KMS-11 (cell line): ENCODE data around the gene NTN3.
A peak's percentile ranks its signal among the peaks of the same experiment; 100 is the strongest.

Experiments
- H2AFZ ChIP-seq: fragments of 200-600 bp; sonication (generic); 2 replicates; pipeline ENCODE4 v1.6.1; 2016; ENCODE audit warnings: antibody characterized with exemption, mixed run types, low read depth
- H3K27ac ChIP-seq: fragments of 200-600 bp; sonication (generic); 2 replicates; pipeline ENCODE4 v1.6.1; 2016; ENCODE audit warnings: mild to moderate bottlenecking, mixed run types
- H3K27me3 ChIP-seq: fragments of 200-600 bp; sonication (generic); 2 replicates; pipeline ENCODE4 v1.6.1; 2017; ENCODE audit warnings: mild to moderate bottlenecking, low read depth, mixed run types, moderate library complexity; ENCODE audit not compliant: insufficient read depth
- H3K36me3 ChIP-seq: fragments of 200-600 bp; sonication (generic); 2 replicates; pipeline ENCODE4 v1.6.1; 2017; ENCODE audit warnings: mild to moderate bottlenecking, mixed run types; ENCODE audit not compliant: insufficient read depth
- H3K4me1 ChIP-seq: fragments of 200-600 bp; sonication (generic); 2 replicates; pipeline ENCODE4 v1.6.1; 2016; ENCODE audit warnings: mild to moderate bottlenecking, low read depth, mixed run types; ENCODE audit not compliant: poor library complexity, severe bottlenecking
- H3K4me2 ChIP-seq: fragments of 200-600 bp; sonication (generic); 2 replicates; pipeline ENCODE4 v1.7.0; 2016; ENCODE audit warnings: mild to moderate bottlenecking, mixed run types
- H3K4me3 ChIP-seq: fragments of 200-600 bp; sonication (generic); IDR thresholded peaks from 2 replicates; pipeline ENCODE4 v1.6.1; 2017; ENCODE audit warnings: low read depth, low read length, mixed read lengths; ENCODE audit not compliant: insufficient read depth
- H3K79me2 ChIP-seq: fragments of 200-600 bp; sonication (generic); 2 replicates; pipeline ENCODE4 v1.6.1; 2016; ENCODE audit warnings: low read depth, mixed run types; ENCODE audit not compliant: insufficient read depth
- H3K9ac ChIP-seq: fragments of 200-600 bp; sonication (generic); 2 replicates; pipeline ENCODE4 v1.6.1; 2016; ENCODE audit warnings: mild to moderate bottlenecking, mixed run types
- H4K20me1 ChIP-seq: fragments of 200-600 bp; sonication (generic); 2 replicates; pipeline ENCODE4 v1.6.1; 2016; ENCODE audit warnings: mild to moderate bottlenecking, mixed run types; ENCODE audit not compliant: insufficient read depth
- CTCF ChIP-seq: fragments of 200-600 bp; sonication (generic); conservative IDR thresholded peaks from 2 replicates; pipeline ENCODE4 v1.6.1; 2017; ENCODE audit warnings: low read depth, mild to moderate bottlenecking, antibody characterized with exemption, low read length, moderate library complexity, mixed read lengths

NTN3 gene

GRCh38 chr16:2428784-2429033, 42.4 kb upstream of the NTN3 start:
- Histone ChIP-seq H2AFZ (peak overlapping the region; percentile 98), H3K79me2 (peaks cover 22% of the 10 kb centered on the region), H3K4me3 (no peak overlapping the region), H3K4me2 (peak overlapping the region; percentile 93), H3K27ac (0 out of 2 replicates have a peak overlapping the region, but pooled peaks have one; percentile 19), H3K27me3 (no peaks in the 10 kb centered on the region), H3K36me3 (peaks cover 12% of the 10 kb centered on the region; the same call in 1 of the 2 replicates), H3K4me1 (peaks cover 17% of the 10 kb centered on the region), H3K9ac (peak overlapping the region; percentile 69), H4K20me1 (no peaks in the 10 kb centered on the region)
- TF ChIP-seq CTCF, result no peak

DNA sequence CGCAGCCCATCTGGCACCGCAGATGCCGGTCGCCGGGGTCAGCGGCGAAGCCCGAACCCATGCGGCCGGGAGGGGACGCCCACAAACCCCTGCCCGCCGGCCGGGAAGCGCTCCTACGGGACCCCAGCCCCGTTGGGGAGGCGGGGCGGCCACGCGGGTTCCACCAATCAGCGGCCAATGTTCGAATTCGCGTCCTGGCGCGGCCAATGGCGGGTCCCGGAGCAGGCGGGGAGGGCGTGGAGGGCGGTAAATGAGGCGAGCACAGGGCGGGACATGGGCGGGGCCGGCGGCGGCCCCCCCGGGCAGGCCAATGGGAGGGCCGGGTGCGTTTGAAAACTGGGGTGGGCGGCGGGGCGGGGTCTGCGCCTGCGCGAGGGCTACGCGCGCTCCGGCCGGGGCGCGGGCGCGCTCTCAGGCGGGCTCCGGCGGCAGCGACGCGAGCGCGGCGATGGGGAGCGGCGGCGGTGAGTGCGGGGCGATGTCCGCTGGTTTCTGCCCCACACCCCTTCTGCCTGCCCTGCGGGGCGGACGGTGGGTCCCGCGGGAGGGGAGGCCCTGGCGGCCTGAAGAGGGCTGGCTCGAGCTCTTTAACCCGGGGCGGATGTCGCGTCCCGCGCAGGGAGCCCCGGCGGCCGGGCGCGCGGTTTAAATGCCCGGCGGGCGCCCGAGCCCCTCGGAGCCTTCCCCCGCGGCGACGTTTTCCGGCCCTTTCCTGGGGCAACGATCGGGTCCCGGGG, 41.9 kb upstream of the NTN3 start, which contains the start of gene CCNF:
TSS of gene CCNF (plus strand) at position 414 of the 737 bp plus-strand sequence. CDS start at position 449, 35 bp downstream.
- Histone ChIP-seq H3K79me2 (peaks cover 22% of the 10 kb centered on the region), H3K36me3 (peaks cover 15% of the 10 kb centered on the region; the same call in 1 of the 2 replicates), H3K4me3 (peak within 1 kb of the TSS; percentile 41), H3K9ac (peak within 1 kb of the TSS; percentile 69), H3K4me2 (peak within 1 kb of the TSS; percentile 98), H3K27me3 (no peaks in the 10 kb centered on the region), H3K4me1 (peaks cover 17% of the 10 kb centered on the region), H3K27ac (0 out of 2 replicates have a peak within 1 kb of the TSS, but pooled peaks have one; percentile 19), H4K20me1 (no peaks in the 10 kb centered on the region), H2AFZ (peak within 1 kb of the TSS; percentile 98)
- no peak for TF ChIP-seq CTCF

- Histone ChIP-seq H3K4me1 (peaks cover 17% of the 10 kb centered on the region), H3K36me3 (peaks cover 15% of the 10 kb centered on the region; the same call in 1 of the 2 replicates), H2AFZ (peak overlapping the region; percentile 43), H3K27me3 (no peaks in the 10 kb centered on the region), H3K79me2 (peaks cover 22% of the 10 kb centered on the region), H3K9ac (peak overlapping the region; percentile 55; the same call in 1 of the 2 replicates), H3K4me3 (peak overlapping the region; percentile 41), H3K4me2 (peak overlapping the region; percentile 98), H3K27ac (no peak overlapping the region), H4K20me1 (no peaks in the 10 kb centered on the region)
- TF ChIP-seq CTCF, result 0 out of 2 replicates have a peak, but pooled peaks have one; percentile 4
These were observed 41.1 kb upstream of the NTN3 start for GRCh38 chr16:2429771-2430663.

DNA sequence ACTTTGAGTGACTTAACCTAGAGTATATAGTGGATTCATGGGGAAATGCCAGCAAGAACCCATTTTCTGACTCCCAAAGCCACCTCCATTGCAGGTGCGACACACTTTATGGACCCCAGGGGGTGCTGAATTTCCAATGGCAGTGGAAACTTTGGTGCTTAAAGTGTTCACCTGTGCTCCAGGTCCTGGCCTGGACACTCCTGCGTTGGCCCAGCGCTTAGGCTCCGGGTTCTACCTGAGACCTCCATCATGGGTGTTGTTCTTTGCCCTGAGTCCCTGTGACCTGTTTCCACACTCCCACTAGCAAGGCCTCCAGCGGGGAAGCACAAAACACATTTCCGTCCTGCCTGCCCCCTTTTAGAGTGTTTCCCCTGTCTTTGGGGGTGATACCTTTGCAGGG, 38.8 kb upstream of the NTN3 start:
- Histone ChIP-seq H3K27me3 (no peaks in the 10 kb centered on the region), H3K4me2 (no peak overlapping the region), H2AFZ (no peak overlapping the region), H4K20me1 (no peaks in the 10 kb centered on the region), H3K9ac (no peak overlapping the region), H3K27ac (no peak overlapping the region), H3K4me1 (peaks cover 17% of the 10 kb centered on the region), H3K36me3 (peaks cover 15% of the 10 kb centered on the region; the same call in 1 of the 2 replicates), H3K4me3 (no peak overlapping the region), H3K79me2 (peaks cover 22% of the 10 kb centered on the region)
- peak; percentile 24; the same call in 1 of the 2 replicates for TF ChIP-seq CTCF
